Anterior cingulate cortex (tissue), 58 donors: Measurements from ENCODE around the gene NTRK3.
"Not testable (repeated sequence)": the region's sequence is repeated elsewhere in the genome, so short reads cannot be mapped to it uniquely, and the experiment has no call there.

Experiments used
- DNase-seq, 58 donors: peaks; one replicate each; lab custom pipeline; 2025; lab: John Stamatoyannopoulos, UW

NTRK3 gene

DNA sequence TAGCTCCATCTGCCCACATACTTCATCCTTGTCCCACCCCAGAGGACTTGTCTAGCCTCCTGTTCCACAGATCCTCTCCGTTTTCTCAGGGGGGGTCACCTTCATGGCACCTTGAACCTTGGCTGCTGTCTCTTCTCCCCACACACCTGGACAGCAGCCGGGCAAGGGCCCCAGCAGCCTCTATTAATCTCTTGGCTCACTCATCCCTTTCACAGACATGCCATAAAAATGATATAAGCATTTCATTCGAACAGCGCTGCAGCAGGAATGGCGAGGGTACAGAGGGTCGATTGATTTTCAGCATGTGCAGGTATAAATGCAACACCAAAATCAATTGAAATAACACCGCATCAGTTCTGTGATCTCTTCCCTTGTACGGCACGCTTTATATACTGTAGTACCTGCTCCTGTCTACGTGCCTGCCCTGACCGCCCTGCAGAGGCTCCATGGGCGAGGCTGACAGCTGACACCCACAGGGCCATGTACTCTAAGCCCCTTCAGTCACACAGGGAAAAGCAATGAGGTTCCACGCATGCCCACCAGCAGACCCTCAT, 209.9 kb downstream of the NTRK3 start:
- no peak for DNase-seq

DNA sequence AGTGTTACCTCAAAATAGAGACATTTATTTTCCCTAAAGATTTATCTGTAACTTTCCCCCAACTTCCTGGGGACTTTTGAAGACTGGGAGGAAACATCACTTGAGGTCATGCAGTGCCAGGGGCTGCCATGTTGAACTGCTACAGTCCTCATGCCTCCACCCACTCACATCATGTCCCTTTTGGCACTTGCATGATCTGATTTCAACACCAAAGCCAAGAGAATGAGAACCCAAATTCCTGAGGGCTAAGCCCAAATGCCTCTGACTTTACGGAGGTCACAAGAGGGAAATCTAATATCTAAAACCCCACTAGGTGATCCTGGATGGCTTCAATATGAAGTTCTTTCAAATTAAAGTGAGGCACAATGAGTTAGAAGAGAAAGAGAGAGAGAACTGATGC, 213.1 kb downstream of the NTRK3 start:
- DNase-seq: no peak

DNA sequence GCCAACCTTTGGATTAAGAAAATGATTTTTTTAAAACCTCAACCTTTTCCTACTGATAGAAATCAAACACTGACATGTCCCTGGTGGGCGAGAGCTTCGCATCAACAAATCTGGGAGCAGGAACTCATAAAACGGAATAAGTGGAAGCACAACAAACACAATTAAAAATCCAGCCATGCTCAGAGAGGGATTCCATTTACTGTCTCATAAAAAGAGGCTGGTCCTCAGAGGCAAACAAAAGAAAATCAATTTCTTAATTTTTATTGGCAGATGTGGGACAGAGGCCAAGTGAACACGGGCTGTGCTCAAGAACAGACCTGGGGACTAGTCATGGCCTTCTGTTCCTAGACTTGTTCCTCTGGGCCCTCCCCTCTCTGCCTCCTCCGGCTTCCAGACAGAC, 214.5 kb downstream of the NTRK3 start:
- DNase-seq: no peak

DNA sequence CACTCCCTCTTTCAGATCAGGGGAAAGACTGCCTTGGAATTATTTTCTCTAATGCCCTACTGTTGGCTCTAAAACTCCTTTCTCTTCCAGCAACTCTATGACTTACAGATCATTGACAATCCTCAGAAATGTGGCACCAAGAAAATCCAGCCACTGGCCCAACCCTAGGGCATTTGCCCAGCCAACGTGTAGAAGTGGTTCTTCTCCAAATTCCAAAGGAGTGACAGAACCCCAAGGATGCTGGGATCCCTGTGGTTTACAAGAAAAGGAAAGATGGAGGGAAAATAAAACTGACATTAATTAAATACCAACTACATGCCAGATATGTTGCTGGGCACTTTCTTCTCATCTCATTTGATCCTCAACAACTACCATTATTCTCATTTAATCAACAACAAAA, 216.0 kb downstream of the NTRK3 start:
- DNase-seq: no peak

GRCh38 chr15:88038261-88038660, 218.3 kb downstream of the NTRK3 start:
- DNase-seq: no peak

DNA sequence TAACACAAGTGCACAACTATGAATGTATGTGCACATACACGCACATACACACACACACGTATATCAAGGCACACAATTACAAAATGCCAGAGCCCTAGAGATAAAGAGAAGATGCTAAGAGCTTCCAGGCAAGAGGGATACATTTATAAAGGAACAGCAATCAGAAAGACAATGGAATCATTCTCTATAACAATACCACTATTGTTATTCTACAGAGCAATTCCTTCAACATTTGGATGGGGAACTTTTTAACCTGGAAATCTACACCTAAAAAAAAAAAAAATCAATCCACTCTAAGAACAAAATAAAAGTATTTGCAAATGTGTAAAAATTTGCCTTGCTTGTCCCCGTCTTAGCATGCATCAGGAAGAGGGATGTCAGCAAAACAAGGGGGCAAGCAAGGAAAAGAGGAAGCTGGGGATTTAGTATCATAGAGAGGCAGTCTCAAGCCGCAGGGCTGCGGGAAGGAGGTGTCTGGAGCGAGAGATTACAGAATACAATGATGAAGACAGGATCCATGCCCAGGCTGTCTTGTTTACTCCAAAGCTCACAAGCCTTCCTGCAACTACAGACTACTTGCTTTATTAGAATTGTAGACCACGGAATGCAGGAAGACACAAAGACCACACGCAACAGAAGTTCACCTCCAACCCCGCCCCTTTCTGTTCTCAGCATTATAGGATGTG, 220.2 kb downstream of the NTRK3 start:
- DNase-seq: peak in 3 of 58 donors; percentile 11 to 16 (median 16)

- peak in 23 of 58 donors; percentile 3 to 56 (median 18) for DNase-seq
These were observed 221.2 kb downstream of the NTRK3 start for GRCh38 chr15:88035381-88035780.

- not testable (repeated sequence) for DNase-seq
These were observed 223.1 kb downstream of the NTRK3 start for GRCh38 chr15:88033421-88033820.

GRCh38 chr15:88032787-88033186, 223.8 kb downstream of the NTRK3 start:
- no peak for DNase-seq

DNA sequence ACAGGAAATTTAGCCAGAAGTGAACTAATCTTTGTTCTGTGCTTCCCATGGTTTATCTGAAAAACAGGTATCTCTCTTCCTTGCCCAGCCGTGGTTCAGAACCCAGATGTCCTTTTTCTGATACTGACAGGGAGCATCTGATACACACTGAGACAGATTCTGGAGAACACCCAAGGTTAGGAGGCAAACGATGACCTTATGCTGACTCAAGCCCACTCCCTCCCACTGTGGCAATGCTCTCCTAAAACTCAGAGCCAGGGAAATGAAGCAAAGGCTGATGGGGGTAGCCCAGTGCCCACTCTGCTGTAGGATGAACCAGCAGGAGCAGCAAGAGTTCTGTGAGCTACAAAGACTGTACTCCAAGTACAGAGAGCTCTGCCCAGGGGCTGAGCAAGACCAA, 225.1 kb downstream of the NTRK3 start:
- no peak for DNase-seq

- DNase-seq: no peak
These were observed 226.8 kb downstream of the NTRK3 start for GRCh38 chr15:88029696-88030095.

- DNase-seq: peak in 3 of 58 donors; percentile 1 to 9 (median 4)
These were observed 228.5 kb downstream of the NTRK3 start for GRCh38 chr15:88028024-88028423.

DNA sequence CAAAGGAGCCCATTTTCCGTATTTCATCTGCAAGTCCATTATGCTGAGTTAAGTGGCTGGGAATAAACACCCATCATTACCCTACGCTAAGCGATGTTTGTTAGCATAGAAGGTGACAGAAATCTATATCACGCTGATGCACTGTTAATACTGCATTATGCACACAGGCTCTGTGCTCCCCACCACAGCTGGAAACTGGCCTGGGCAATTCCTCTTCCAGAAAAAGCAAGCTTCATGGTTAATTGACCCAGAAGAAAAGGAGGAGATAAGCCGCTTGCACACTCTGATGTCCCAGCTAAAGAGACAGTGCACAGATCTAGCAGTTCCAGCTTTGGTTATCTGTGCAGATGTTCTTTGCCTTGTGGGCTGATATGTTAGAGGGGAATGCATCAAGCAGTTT, 232.6 kb downstream of the NTRK3 start:
- DNase-seq: no peak

DNA sequence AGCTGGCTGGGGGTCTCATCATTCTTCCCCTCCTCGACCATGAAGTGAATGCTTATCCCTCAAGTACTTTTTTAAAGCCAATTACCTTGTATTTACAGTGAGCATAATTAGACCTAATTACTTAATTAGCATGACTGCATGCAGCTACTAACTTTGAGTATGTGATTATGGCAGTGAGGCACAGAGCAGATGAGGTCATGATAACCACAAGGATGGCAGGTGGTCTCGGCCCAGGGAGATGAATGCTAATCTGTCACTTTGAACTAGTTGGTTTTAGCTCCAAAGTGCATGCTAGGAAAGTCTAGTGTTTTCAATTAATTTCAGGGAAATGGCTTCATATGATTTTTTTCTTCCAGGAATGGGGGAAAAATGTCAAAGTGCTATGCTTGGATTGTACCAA, 233.8 kb downstream of the NTRK3 start:
- DNase-seq: no peak

- no peak for DNase-seq
These were observed 234.9 kb downstream of the NTRK3 start for GRCh38 chr15:88021601-88022000.

DNA sequence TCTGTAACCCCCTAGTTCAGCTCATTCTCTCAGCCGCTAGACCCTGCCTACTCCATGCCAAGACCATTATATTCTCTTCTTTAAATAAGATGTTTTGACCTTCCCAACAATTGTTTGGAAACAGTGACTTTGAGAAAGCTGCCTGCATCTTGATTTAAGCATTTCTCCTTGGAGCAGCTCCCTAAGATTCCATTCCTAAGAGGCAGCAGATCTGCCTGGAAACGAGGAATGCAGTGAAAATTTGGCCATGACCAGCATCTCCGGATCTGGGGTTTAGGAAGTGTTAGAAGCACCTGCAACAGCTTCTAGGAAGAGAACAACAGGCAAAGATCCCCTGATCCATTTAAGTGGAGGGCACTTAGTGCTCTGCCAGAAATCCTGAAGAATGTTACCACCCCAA, 235.7 kb downstream of the NTRK3 start:
- no peak for DNase-seq

DNA sequence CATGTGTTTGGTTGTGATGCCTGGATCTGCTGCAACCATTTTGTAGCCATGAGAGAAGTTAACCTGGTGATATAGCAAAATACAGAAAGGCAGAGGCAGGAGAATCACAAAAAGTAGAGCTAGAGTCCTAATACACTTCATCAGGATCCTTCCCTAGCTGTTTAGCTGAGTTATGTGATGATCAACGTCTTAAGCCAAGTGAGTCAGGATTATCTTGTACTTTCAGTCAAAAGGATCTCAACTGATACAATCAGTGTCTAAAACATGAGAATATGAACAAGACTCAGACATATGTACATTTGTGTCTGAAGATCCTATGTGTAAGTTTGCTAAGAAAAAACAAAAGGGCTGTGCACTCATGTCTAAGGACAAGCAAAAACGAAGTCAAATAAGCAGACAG, 236.9 kb downstream of the NTRK3 start:
- no peak for DNase-seq

GRCh38 chr15:88018869-88019641, 237.5 kb downstream of the NTRK3 start:
- no peak for DNase-seq

GRCh38 chr15:88017753-88018152, 238.8 kb downstream of the NTRK3 start:
- no peak for DNase-seq

DNA sequence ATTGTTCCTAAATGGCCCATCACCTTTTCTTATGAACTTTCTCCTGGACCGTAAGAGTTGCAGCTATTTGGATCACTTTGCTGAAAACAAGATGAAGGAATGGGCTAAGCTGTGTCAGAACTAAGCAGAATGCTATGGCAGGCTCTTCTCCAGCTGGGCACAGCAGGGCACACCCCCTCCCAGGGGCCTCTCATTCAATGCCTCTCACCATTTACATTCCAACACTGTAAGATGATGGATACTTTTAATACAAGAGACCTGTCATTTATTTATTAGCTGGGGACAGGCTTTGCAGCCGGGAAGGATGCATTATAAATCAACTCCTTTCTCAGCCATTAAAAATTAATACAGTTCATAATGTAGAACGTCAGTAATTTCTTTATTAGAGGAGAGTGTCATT, 240.1 kb downstream of the NTRK3 start:
- DNase-seq: no peak

DNA sequence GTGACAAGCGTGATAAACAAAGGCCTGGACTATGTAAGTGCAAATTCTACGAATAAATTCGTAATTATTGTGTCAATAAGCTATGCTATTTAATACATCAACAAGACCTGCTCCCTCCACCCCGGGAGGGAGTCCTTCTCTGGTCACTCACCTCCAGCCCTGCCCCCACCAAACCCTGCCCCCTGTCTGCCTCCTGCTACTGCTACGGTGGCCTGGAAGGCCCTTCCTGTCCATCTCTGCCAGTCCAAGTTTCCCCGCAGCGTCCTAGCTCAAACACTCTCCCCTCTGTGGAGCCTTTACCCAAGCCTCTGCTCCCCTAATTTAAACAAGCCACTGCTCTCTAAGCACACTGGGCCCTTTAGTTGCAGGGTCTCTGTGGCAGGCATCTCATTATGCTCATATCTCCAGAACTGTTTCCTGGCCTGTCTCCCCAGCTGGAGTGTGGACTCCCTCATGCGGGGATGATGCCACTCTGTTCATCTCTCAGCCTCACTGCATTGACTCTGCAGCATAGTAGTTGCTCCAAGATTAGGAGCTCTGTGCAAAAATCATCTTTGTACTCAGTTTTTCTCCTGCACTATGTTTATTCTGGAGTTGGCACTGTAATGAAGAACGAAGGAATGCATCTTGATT, 241.2 kb downstream of the NTRK3 start:
- peak in 21 of 58 donors; percentile 3 to 46 (median 13) for DNase-seq
